ES-I3 (cell line): ENCODE results near the gene CRACR2A.

ENCODE experiments used
- H3K36me3 ChIP-seq: 2 replicates; pipeline ENCODE4 v1.6.1; 2013; ENCODE audit warnings: mild to moderate bottlenecking, low read length, control low read depth, moderate library complexity; ENCODE audit not compliant: insufficient read depth
- H3K4me1 ChIP-seq: 2 replicates; pipeline ENCODE4 v1.6.1; 2013; ENCODE audit warnings: mild to moderate bottlenecking, control low read depth, low read length; ENCODE audit not compliant: insufficient read depth
- H3K9ac ChIP-seq: 2 replicates; pipeline ENCODE4 v1.6.1; 2013; ENCODE audit warnings: low read depth, mild to moderate bottlenecking, low read length, moderate library complexity
- H3K9me3 ChIP-seq: 2 replicates; pipeline ENCODE4 v1.6.1; 2013; ENCODE audit warnings: mild to moderate bottlenecking, low read length, moderate library complexity; ENCODE audit not compliant: control insufficient read depth, insufficient read depth

CRACR2A gene

DNA sequence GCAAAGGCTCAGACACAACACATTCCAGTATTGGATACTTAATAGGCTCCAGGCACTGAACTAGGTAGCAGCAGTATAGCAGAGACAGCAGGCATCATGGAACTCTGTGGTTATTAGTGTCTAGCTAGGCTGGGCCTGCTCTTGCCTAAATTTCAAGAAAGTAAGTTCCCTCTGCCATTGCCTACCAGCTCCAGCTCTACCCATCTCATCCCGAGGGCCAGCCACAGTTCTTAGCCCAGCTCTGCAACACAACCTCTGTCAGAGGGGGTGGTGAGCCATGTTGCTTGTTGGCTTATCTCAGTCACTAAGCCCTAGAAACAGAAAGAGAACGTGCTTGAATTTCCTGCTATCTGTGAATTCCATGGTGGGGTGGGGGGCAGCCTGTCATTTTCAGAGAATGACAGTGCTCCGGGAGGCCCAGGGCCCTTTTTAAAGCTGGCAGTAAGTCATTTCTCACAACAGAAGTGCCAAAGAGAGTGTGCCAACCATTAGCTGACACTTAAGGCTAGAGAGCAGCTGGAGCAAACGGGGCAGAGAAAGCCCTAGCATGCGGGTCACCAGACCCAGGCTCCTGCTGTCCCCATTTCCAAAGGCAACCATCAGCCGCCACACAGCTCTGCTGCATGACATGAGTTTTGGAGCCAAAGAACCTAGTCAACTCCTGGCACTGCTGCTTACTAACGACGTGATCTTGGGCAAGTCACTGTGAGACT lies 156.1 kb downstream of the CRACR2A start:
- Histone ChIP-seq H3K4me1 (no peaks in the 10 kb centered on the region; the same call in 1 of the 2 replicates), H3K36me3 (no peaks in the 10 kb centered on the region), H3K9me3 (no peaks in the 10 kb centered on the region), H3K9ac (no peak overlapping the region)

DNA sequence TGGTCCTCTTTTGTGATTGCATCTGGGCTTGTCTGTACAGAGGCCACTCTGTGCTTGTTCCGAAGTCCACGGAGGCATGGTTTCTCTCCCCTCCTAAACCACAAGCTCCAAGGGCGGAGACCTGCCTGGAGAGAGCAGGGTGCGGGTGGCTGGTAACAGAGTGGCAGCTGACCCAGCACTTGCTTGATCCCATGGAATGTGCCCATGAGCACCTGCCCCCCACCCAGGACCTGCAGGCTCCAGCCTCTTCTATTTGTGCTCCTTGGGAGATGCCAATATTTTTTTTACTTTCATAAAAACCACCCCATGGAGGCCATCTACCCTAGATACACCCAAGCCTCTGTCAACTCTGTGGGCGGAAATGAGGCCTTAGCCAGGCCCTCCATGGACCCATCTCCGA lies 157.2 kb downstream of the CRACR2A start:
- no peaks in the 10 kb centered on the region for H3K9me3 ChIP-seq
- no peaks in the 10 kb centered on the region; the same call in 1 of the 2 replicates for H3K4me1 ChIP-seq
- H3K9ac ChIP-seq: no peak overlapping the region
- no peaks in the 10 kb centered on the region for H3K36me3 ChIP-seq

DNA sequence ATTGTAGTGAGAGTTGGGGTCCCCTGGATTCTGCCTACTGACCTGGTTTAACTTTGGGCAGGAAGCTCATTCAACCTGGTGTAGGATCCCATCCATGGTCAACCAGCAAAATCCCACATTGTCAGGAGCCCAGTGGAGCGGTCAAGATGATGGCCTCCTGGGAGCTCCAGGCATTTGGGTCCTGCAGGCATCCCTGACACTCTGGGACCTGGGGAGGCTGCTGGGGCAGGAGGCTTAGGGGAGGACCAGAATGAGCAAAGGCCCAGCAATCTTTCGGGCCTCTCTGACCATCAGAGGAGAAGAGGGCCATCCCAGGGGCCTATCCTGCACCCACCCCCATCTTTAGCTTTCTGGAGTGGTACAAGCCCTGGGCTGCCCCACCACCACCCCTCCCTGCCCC lies 157.9 kb downstream of the CRACR2A start:
- Histone ChIP-seq H3K9ac (no peak overlapping the region), H3K36me3 (no peaks in the 10 kb centered on the region), H3K4me1 (no peaks in the 10 kb centered on the region; the same call in 1 of the 2 replicates), H3K9me3 (no peaks in the 10 kb centered on the region)

GRCh38 chr12:3593906-3594483 lies 158.9 kb downstream of the CRACR2A start:
- no peaks in the 10 kb centered on the region for H3K36me3 ChIP-seq
- H3K9ac ChIP-seq: no peak overlapping the region
- no peaks in the 10 kb centered on the region for H3K9me3 ChIP-seq
- no peaks in the 10 kb centered on the region for H3K4me1 ChIP-seq

DNA sequence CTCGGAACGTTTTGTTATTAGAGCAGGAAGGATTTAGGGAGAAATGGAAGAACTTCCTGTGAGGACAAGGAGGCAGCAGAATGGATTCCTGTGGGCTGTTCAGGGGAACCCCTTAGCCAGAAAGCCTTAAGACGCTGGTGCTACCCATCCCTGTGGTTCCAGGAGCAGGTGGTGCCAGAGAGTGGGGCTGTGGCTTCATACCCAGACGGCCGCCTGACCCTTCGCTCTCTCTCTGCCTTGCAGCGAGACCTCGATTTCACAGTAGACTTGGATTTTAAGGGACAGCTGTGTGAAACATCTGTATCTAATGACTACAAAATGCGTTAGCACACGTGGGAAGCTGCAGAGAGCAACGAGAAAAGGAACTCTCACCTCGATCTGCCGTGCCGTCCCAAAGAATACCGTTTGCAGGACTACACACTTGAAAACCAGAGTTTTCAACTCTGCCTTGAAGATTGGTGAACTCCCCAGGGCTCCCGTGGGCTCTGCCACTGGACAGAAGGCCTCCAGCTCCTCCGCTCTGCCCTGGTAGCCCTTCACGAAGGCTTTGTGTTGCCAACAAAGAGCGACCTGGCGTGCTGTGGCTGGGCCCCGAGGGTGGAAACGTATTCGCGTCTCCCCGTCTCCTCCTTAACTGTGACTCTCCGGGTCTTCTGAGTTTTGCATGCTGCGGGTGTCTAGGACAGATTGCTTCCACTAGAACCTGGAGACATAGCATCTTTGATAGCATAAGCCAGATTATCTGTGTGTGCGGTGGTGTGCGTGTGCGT lies 159.9 kb downstream of the CRACR2A start:
- no peak overlapping the region for H3K9ac ChIP-seq
- no peaks in the 10 kb centered on the region for H3K9me3 ChIP-seq
- no peaks in the 10 kb centered on the region for H3K36me3 ChIP-seq
- no peaks in the 10 kb centered on the region for H3K4me1 ChIP-seq

- no peaks in the 10 kb centered on the region for H3K36me3 ChIP-seq
- H3K9me3 ChIP-seq: no peaks in the 10 kb centered on the region
- H3K4me1 ChIP-seq: no peaks in the 10 kb centered on the region
- H3K9ac ChIP-seq: no peak overlapping the region
Measured at GRCh38 chr12:3589745-3590144, 163.2 kb downstream of the CRACR2A start.

DNA sequence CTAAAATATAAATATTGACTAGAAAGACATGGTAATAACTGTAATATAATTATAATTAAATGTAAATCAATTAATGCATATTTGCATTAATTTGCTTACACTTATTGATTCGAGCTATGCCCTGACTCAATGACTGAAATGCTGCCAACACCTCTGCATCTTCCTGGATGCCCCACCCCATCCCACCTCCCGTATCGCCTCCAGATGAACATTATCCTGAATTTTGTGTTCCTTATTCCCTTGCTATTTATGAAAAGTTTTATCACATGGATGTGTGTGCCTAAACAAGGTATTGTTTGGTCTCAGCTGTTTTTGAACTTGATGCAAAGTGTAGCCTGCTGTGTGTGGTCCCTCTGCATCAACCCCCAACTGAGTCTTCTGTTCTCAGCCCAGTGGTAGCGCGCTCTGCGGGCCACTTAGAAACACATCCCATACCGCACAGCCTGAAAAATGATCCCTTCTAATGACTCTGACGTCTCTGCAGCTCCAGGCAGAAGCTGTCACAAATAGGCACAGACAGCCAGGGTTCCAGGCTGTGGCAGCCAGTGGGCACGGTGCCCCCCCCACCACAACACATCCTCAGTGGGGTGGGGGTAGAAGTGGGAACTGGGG lies 165.4 kb downstream of the CRACR2A start:
- no peaks in the 10 kb centered on the region for H3K4me1 ChIP-seq
- peaks cover 3% of the 10 kb centered on the region; the same call in 1 of the 2 replicates for H3K9me3 ChIP-seq
- no peak overlapping the region for H3K9ac ChIP-seq
- no peaks in the 10 kb centered on the region; the same call in 1 of the 2 replicates for H3K36me3 ChIP-seq

DNA sequence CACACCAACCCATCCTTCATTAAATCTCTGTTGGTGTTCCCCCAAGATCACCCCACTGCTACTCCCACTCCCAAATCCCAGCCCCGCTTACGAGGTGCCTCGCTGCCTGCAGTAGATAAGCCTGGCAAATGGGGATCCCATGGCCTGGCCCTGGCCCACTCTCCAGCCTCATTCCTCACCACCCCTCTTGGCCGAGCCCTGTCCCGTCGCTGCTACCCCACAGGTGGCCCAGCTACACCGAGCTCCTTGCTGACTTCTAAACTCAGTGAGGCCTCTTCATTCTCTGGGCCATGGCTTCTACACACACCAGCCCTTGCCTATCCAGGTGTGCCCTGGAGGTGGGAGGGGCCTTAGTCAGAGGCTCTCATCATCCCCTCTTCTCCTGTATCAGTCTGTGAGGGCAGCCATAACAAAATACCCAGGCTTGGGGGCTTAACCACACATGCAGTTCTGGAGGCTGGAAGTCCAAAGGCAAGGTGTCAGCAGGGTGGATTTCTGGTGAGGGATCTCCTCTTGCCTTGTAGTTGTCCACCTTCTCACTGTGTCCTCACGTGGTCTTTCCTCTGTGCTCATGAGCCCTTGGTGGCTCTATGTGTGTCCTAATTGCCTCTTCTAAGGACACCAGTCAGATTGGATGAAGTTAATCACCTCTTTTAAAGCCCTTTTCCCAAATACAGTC lies 169.1 kb downstream of the CRACR2A start:
- Histone ChIP-seq H3K4me1 (0 out of 2 replicates have a peak, but pooled peaks cover 5% of the 10 kb centered on the region), H3K9ac (no peak overlapping the region), H3K9me3 (peaks cover 3% of the 10 kb centered on the region; the same call in 1 of the 2 replicates), H3K36me3 (no peaks in the 10 kb centered on the region; the same call in 1 of the 2 replicates)

DNA sequence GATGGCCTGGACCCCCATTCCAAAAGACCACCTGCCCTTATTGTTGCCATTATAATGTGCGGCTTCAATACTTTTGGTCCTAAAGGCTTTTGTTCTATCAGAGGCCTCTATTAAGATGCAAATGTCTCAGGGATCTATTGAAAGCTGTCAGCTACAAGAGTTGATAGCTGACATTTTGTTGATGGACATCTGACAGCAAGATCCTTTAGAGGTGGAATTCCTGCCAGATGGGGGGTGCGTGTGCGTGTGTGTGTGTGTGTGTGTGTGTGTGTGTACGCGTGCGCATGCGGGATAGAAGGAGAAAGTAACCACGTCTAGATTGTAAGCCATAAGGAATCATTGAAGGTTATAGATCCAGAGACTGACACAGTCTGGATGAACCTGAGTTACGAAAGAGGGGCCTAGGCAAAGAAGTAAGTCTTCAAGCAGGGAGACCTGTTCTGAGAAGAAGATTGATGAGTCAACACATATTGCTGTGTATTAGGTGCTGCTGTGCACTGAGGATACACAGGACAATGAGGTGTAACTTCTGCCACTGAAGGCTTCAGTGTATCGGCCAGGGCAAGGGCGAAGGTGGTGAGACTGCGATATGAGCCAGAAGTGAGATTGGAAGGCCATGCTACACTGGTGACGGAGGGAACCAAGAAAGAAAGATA lies 172.7 kb downstream of the CRACR2A start:
- Histone ChIP-seq H3K36me3 (no peaks in the 10 kb centered on the region; the same call in 1 of the 2 replicates), H3K9ac (no peak overlapping the region), H3K9me3 (peaks cover 3% of the 10 kb centered on the region; the same call in 1 of the 2 replicates), H3K4me1 (0 out of 2 replicates have a peak, but pooled peaks cover 5% of the 10 kb centered on the region)

GRCh38 chr12:3579446-3580093 lies 173.3 kb downstream of the CRACR2A start:
- H3K36me3 ChIP-seq: no peaks in the 10 kb centered on the region; the same call in 1 of the 2 replicates
- 0 out of 2 replicates have a peak, but pooled peaks cover 5% of the 10 kb centered on the region for H3K4me1 ChIP-seq
- peaks cover 3% of the 10 kb centered on the region; the same call in 1 of the 2 replicates for H3K9me3 ChIP-seq
- H3K9ac ChIP-seq: no peak overlapping the region

DNA sequence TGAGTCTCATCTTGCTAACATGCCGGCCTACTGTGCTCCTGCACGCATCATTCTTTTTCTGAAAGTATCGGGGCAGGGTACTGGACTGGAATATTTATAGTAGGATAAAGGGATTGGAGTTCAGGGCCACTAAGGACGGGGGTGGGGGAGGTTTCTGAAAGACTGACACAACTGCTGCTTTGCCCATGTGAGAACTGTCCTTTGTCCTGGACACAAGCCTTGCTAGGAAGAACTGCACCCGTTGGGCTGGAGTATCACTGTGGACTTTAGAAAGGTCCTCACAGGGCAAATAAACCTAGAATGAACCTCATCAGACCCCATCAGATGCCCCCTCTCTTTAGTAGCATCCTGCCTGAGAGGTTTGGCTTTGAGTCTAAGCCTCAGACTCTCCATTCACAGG lies 174.4 kb downstream of the CRACR2A start:
- H3K9me3 ChIP-seq: no peaks in the 10 kb centered on the region
- no peak overlapping the region for H3K9ac ChIP-seq
- H3K36me3 ChIP-seq: no peaks in the 10 kb centered on the region; the same call in 1 of the 2 replicates
- H3K4me1 ChIP-seq: 0 out of 2 replicates have a peak, but pooled peaks cover 5% of the 10 kb centered on the region

DNA sequence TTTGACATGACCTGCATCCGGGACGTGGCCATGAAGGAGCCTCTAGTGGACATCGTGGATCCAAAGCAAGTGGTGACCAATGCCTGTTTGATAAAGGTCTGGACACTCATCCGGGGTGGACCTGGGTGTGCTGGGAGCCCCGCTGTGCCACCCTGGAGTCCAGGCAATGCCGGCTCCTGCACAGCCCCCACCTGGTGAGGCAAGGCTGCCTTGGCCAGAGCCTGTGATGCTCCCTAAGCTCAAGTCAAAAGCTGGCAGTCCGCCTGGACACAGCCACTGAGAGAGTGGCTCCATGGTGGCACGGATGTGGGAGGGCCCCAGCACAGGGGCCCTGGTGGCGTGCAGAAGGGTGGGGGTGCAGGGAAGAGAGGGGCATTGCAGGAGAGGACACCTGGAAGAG lies 176.0 kb downstream of the CRACR2A start:
- Histone ChIP-seq H3K9me3 (no peaks in the 10 kb centered on the region), H3K9ac (no peak overlapping the region), H3K36me3 (no peaks in the 10 kb centered on the region), H3K4me1 (0 out of 2 replicates have a peak, but pooled peaks cover 5% of the 10 kb centered on the region)

DNA sequence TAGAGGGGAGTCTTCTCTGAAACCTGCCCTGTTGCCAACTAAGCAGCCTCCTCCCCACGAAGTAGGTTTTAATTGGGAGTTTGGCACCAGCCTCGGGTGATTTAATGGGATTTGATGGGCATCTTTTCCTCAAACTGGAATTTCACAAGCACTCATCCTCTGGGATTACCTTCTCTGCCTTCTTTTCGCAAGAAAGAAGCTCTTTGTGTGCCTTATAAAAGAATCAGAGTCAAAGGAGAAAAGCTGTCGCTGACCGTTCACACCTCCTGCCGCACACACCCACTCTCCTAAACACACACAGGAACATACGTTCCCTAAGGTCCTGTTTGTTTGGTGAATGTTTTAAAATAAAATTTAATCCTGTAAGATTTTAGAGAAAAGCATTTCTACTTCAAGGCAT lies 177.9 kb downstream of the CRACR2A start:
- Histone ChIP-seq H3K9ac (no peak overlapping the region), H3K4me1 (peaks cover 10% of the 10 kb centered on the region; the same call in 1 of the 2 replicates), H3K9me3 (no peaks in the 10 kb centered on the region), H3K36me3 (no peaks in the 10 kb centered on the region)
